Vagina (tissue), 2 donors: Measurements from ENCODE around the gene DENND1A.

ENCODE experiments used
- POLR2A ChIP-seq, 2 donors: fragments of 450-650 bp; IDR thresholded peaks; one replicate each; pipeline ENCODE4 v1.6.1; 2017; ENCODE audit warnings: antibody characterized with exemption in 2 of 2, mild to moderate bottlenecking in 2 of 2, moderate library complexity in 2 of 2
- POLR2AphosphoS5 ChIP-seq, 2 donors: sonication (generic); formaldehyde crosslinking; IDR thresholded peaks; one replicate each; pipeline ENCODE4 v1.9.0; 2017; ENCODE audit warnings: antibody characterized with exemption in 2 of 2, mild to moderate bottlenecking in 2 of 2, low read depth in 1 of 2; ENCODE audit not compliant: insufficient read depth in 1 of 2
- TF ChIP-seq, protein P1 (sequence below), 3 experiments: fragments of 450-650 bp in 2 of 3; fragments of 200-600 bp in 1 of 3; sonication (generic) in 1 of 3; IDR thresholded peaks; one replicate each; pipeline ENCODE4 v1.5.1; 2017 to 2019; ENCODE audit warnings: antibody characterized with exemption in 3 of 3, mild to moderate bottlenecking in 2 of 3, moderate library complexity in 2 of 3

DNA sequence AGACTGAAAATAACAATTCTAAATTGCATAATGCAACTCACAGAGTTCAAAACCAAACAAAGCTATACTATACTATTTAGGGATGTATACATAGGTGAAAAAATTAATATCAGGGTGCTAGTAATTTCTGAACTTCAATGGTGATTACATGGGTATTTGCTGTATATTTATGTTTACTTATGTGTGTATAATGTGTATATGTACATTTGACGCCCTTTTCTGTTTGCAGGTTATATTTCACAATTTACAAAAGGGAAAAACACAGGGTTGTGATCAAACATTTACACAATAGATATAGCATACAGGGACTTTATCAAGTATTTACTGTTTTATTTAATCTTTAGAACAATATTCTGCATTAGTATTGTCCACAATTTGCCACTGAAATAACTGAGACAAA lies 184.0 kb downstream of the DENND1A start:
- TF ChIP-seq POLR2A (IDR thresholded peaks at IDR 0.05), result no peak
- TF ChIP-seq, protein P1, sequence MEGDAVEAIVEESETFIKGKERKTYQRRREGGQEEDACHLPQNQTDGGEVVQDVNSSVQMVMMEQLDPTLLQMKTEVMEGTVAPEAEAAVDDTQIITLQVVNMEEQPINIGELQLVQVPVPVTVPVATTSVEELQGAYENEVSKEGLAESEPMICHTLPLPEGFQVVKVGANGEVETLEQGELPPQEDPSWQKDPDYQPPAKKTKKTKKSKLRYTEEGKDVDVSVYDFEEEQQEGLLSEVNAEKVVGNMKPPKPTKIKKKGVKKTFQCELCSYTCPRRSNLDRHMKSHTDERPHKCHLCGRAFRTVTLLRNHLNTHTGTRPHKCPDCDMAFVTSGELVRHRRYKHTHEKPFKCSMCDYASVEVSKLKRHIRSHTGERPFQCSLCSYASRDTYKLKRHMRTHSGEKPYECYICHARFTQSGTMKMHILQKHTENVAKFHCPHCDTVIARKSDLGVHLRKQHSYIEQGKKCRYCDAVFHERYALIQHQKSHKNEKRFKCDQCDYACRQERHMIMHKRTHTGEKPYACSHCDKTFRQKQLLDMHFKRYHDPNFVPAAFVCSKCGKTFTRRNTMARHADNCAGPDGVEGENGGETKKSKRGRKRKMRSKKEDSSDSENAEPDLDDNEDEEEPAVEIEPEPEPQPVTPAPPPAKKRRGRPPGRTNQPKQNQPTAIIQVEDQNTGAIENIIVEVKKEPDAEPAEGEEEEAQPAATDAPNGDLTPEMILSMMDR (IDR thresholded peaks at IDR 0.05), result no peak
- no peak for TF ChIP-seq POLR2AphosphoS5 (IDR thresholded peaks at IDR 0.05; ENCODE audit: insufficient read depth in 1 of 2, low read depth in 1 of 2)
